ENCODE results near the gene COL6A2.

COL6A2 gene

GRCh38 chr21:46110499-46111192, 12.7 kb downstream of the COL6A2 start:
- DNase-seq (ENCODE audit: extremely low spot score, insufficient read length, low read depth) = no peak
- no peak for FAIRE-seq

- FAIRE-seq = no peak
- no peak for DNase-seq (ENCODE audit: extremely low spot score, insufficient read length, low read depth)
Measured at GRCh38 chr21:46111193-46111571, 13.3 kb downstream of the COL6A2 start.

GRCh38 chr21:46111857-46112724, 14.2 kb downstream of the COL6A2 start:
- no peak for FAIRE-seq
- DNase-seq (ENCODE audit: extremely low spot score, insufficient read length, low read depth) = no peak

- FAIRE-seq (no peak), DNase-seq (ENCODE audit: extremely low spot score, insufficient read length, low read depth) (no peak)
Measured at GRCh38 chr21:46112725-46113215, 14.9 kb downstream of the COL6A2 start.

GRCh38 chr21:46113497-46114176, 15.7 kb downstream of the COL6A2 start:
- DNase-seq (ENCODE audit: extremely low spot score, insufficient read length, low read depth) (no peak), FAIRE-seq (no peak)

- no peak for DNase-seq (ENCODE audit: extremely low spot score, insufficient read length, low read depth)
- FAIRE-seq = no peak
Measured at GRCh38 chr21:46114963-46115362, 17.1 kb downstream of the COL6A2 start.

- FAIRE-seq = no peak
- DNase-seq (ENCODE audit: extremely low spot score, insufficient read length, low read depth) = no peak
Measured at GRCh38 chr21:46115441-46116188, 17.7 kb downstream of the COL6A2 start.

GRCh38 chr21:46116189-46116775, 18.4 kb downstream of the COL6A2 start:
- FAIRE-seq (no peak), DNase-seq (ENCODE audit: extremely low spot score, insufficient read length, low read depth) (no peak)

GRCh38 chr21:46116776-46117585, 19.1 kb downstream of the COL6A2 start:
- FAIRE-seq (no peak), DNase-seq (ENCODE audit: extremely low spot score, insufficient read length, low read depth) (no peak)

- DNase-seq (ENCODE audit: extremely low spot score, insufficient read length, low read depth) (no peak), FAIRE-seq (no peak)
Measured at GRCh38 chr21:46117586-46118315, 19.8 kb downstream of the COL6A2 start.

- DNase-seq (ENCODE audit: extremely low spot score, insufficient read length, low read depth) (no peak), FAIRE-seq (no peak)
Measured at GRCh38 chr21:46118316-46119143, 20.6 kb downstream of the COL6A2 start.

GRCh38 chr21:46119144-46119636, 21.3 kb downstream of the COL6A2 start:
- FAIRE-seq (no peak), DNase-seq (ENCODE audit: extremely low spot score, insufficient read length, low read depth) (no peak)

GRCh38 chr21:46119637-46120271, 21.8 kb downstream of the COL6A2 start:
- FAIRE-seq (no peak), DNase-seq (ENCODE audit: extremely low spot score, insufficient read length, low read depth) (no peak)

- FAIRE-seq = no peak
- DNase-seq (ENCODE audit: extremely low spot score, insufficient read length, low read depth) = no peak
Measured at GRCh38 chr21:46120301-46121285, 22.7 kb downstream of the COL6A2 start.

Data from GM18507 (cell line).